ENCODE results near the gene GMPR. TPM values are rescaled to one million over a fixed set of nuclear protein-coding genes. Genes with fewer than 3 reads are reported as not detected.

GMPR gene
- total RNA-seq, 2 donors from 2014 or later: 17.0 to 62.1 TPM

GRCh38 chr6:16333580-16333979, 95.2 kb downstream of the GMPR start:
- no peaks in the 10 kb centered on the region for H3K9me3 ChIP-seq
- TF ChIP-seq CTCF (IDR thresholded peaks at IDR 0.05): no peak
- no peaks in the 10 kb centered on the region for H3K36me3 ChIP-seq
- H3K4me3 ChIP-seq: no peak overlapping the region
- ATAC-seq (ENCODE audit: insufficient number of reproducible peaks, low FRiP score, low read depth) (no peak), DNase-seq (ENCODE audit: low spot score) (no peak)
- H3K27me3 ChIP-seq (replicated peaks; ENCODE audit: insufficient read depth): no peaks in the 10 kb centered on the region
- H3K27ac ChIP-seq: no peak overlapping the region
- H3K4me1 ChIP-seq (ENCODE audit: control insufficient read depth in 1 of 2, low read depth in 2 of 2): peaks cover 30 to 41% of the 10 kb centered on the region in 2 donors

- peaks cover 34 to 52% of the 10 kb centered on the region in 2 donors for H3K4me1 ChIP-seq (ENCODE audit: control insufficient read depth in 1 of 2, low read depth in 2 of 2)
- no peaks in the 10 kb centered on the region for H3K36me3 ChIP-seq
- H3K27me3 ChIP-seq (replicated peaks; ENCODE audit: insufficient read depth): no peaks in the 10 kb centered on the region
- no peaks in the 10 kb centered on the region for H3K9me3 ChIP-seq
- H3K27ac ChIP-seq: no peak overlapping the region
- no peak for TF ChIP-seq CTCF (IDR thresholded peaks at IDR 0.05)
- H3K4me3 ChIP-seq: no peak overlapping the region
- no peak for DNase-seq (ENCODE audit: low spot score)
- no peak for ATAC-seq (ENCODE audit: insufficient number of reproducible peaks, low FRiP score, low read depth)
Observed at GRCh38 chr6:16334671-16335070, 96.3 kb downstream of the GMPR start.

- no peaks in the 10 kb centered on the region for H3K36me3 ChIP-seq
- ATAC-seq (ENCODE audit: insufficient number of reproducible peaks, low FRiP score, low read depth) (no peak), DNase-seq (ENCODE audit: low spot score) (no peak)
- H3K9me3 ChIP-seq: no peaks in the 10 kb centered on the region
- no peak overlapping the region for H3K4me3 ChIP-seq
- no peak for TF ChIP-seq CTCF (IDR thresholded peaks at IDR 0.05)
- no peak overlapping the region for H3K27ac ChIP-seq
- H3K27me3 ChIP-seq (replicated peaks; ENCODE audit: insufficient read depth): no peaks in the 10 kb centered on the region
- peaks cover 34 to 52% of the 10 kb centered on the region in 2 donors for H3K4me1 ChIP-seq (ENCODE audit: control insufficient read depth in 1 of 2, low read depth in 2 of 2)
Observed at GRCh38 chr6:16335176-16335575, 96.8 kb downstream of the GMPR start.

- DNase-seq (ENCODE audit: low spot score) (no peak), ATAC-seq (ENCODE audit: insufficient number of reproducible peaks, low FRiP score, low read depth) (no peak)
- H3K4me1 ChIP-seq (ENCODE audit: control insufficient read depth in 1 of 2, low read depth in 2 of 2): peaks cover 34 to 50% of the 10 kb centered on the region in 2 donors
- no peaks in the 10 kb centered on the region for H3K27me3 ChIP-seq (replicated peaks; ENCODE audit: insufficient read depth)
- H3K36me3 ChIP-seq: no peaks in the 10 kb centered on the region
- no peaks in the 10 kb centered on the region for H3K9me3 ChIP-seq
- no peak overlapping the region for H3K4me3 ChIP-seq
- H3K27ac ChIP-seq: no peak overlapping the region
- no peak for TF ChIP-seq CTCF (IDR thresholded peaks at IDR 0.05)
Observed at GRCh38 chr6:16336056-16336818, 97.8 kb downstream of the GMPR start.

- no peak overlapping the region for H3K4me3 ChIP-seq
- no peaks in the 10 kb centered on the region for H3K27me3 ChIP-seq (replicated peaks; ENCODE audit: insufficient read depth)
- TF ChIP-seq CTCF (IDR thresholded peaks at IDR 0.05): no peak
- no peaks in the 10 kb centered on the region for H3K36me3 ChIP-seq
- H3K9me3 ChIP-seq: no peaks in the 10 kb centered on the region
- no peak for ATAC-seq (ENCODE audit: insufficient number of reproducible peaks, low FRiP score, low read depth)
- H3K27ac ChIP-seq: no peak overlapping the region
- DNase-seq (ENCODE audit: low spot score): no peak
- H3K4me1 ChIP-seq (ENCODE audit: control insufficient read depth in 1 of 2, low read depth in 2 of 2): peaks cover 28 to 43% of the 10 kb centered on the region in 2 donors
Observed at GRCh38 chr6:16336911-16337294, 98.5 kb downstream of the GMPR start.

Data from thoracic aorta (tissue), 2 donors.